C4-2B (cell line): ENCODE measurements around the gene PARVB.

ENCODE experiments used
- ZFX ChIP-seq: fragments of 450-650 bp; IDR thresholded peaks from 2 replicates; pipeline ENCODE4 v1.6.1; 2017
- TF ChIP-seq, protein P1 (sequence below): fragments of 450-650 bp; conservative IDR thresholded peaks from 2 replicates; pipeline ENCODE4 v1.5.1; 2017; ENCODE audit warnings: mild to moderate bottlenecking

DNA sequence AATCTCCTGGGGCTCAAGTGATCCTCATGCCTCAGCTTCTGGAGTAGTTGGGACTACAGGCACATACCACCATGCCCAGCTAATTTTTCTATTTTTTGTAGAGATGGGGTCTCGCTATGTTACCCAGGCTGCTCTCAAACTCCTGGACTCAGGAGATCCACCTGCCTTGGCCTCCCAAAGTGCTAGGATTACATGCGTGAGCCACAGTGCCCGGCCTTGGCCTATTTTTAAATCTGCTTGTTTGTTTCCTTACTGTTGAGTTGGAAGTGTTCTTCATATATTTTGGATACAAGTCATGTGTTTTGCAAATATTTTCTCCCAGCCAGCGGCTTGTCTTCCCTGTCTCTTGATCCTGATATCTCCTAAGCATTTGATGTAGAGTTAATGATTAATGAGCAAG, 5.0 kb downstream of the PARVB start:
- TF ChIP-seq, protein P1, sequence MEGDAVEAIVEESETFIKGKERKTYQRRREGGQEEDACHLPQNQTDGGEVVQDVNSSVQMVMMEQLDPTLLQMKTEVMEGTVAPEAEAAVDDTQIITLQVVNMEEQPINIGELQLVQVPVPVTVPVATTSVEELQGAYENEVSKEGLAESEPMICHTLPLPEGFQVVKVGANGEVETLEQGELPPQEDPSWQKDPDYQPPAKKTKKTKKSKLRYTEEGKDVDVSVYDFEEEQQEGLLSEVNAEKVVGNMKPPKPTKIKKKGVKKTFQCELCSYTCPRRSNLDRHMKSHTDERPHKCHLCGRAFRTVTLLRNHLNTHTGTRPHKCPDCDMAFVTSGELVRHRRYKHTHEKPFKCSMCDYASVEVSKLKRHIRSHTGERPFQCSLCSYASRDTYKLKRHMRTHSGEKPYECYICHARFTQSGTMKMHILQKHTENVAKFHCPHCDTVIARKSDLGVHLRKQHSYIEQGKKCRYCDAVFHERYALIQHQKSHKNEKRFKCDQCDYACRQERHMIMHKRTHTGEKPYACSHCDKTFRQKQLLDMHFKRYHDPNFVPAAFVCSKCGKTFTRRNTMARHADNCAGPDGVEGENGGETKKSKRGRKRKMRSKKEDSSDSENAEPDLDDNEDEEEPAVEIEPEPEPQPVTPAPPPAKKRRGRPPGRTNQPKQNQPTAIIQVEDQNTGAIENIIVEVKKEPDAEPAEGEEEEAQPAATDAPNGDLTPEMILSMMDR, result no peak
- TF ChIP-seq ZFX, result no peak
